ENCODE measurements around the gene PLCG1. TPM values are rescaled to one million over a fixed set of nuclear protein-coding genes. Genes with fewer than 3 reads are reported as not detected.

Gene PLCG1
- total and polyA plus RNA-seq, 2 donors (not counting 3 experiments of a cell fraction or from before 2014, with no cell fraction given): 164 to 224 TPM

DNA sequence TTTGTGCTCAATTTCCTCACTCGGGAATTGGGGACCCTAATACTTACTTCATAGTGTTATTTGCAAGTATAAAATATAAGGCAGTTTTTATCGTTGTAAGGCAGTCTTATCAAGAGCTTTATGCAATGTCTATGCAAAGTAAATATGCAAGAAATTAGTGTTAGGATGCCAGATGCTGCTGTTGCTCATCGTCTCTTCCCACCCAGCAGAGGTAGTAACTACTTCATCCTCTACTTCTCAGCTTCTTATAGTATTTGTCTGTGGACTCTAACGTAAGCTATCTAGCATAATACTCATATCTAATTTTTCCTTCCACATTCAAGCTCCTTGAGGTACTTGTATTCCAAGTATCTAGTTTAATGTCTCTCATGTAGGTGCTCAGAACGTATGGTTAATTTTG, 11.6 kb downstream of the PLCG1 start:
- Histone ChIP-seq H3K9me1 (replicated peaks; ENCODE audit: control insufficient read depth, extremely low read depth, insufficient read depth, low read length) (no peaks in the 10 kb centered on the region), H3K79me2 (ENCODE audit: control insufficient read depth, insufficient read depth, low read length) (peaks cover 97% of the 10 kb centered on the region), H3K4me2 (ENCODE audit: insufficient read depth, low read length) (no peak overlapping the region), H3K4me1 (ENCODE audit: control insufficient read depth, extremely low read depth, insufficient read depth, low read length) (peaks cover 81% of the 10 kb centered on the region), H3K9ac (replicated peaks; ENCODE audit: extremely low read depth, insufficient read depth, low read length) (no peak overlapping the region), H2AFZ (ENCODE audit: low read depth, low read length) (no peak overlapping the region), H4K20me1 (replicated peaks; ENCODE audit: control insufficient read depth, extremely low read depth, insufficient read depth, low read length) (no peaks in the 10 kb centered on the region), H3K36me3 (ENCODE audit: control insufficient read depth in 2 of 2, extremely low read depth in 1 of 2, insufficient read depth in 2 of 2, low read length in 2 of 2) (peaks cover 0 to 4% of the 10 kb centered on the region in 2 experiments), H3K27ac (ENCODE audit: insufficient read depth, low read depth, low read length) (peak overlapping the region; percentile 96), H3K27me3 (ENCODE audit: control insufficient read depth in 2 of 2, insufficient read depth in 2 of 2, low read length in 2 of 2) (no peaks in the 10 kb centered on the region), H3K9me3 (replicated peaks; ENCODE audit: control insufficient read depth, insufficient read depth, low read length) (no peaks in the 10 kb centered on the region), H3K4me3 (replicated peaks in 1 of 3; ENCODE audit: insufficient read depth in 1 of 3, low read depth in 1 of 3, low read length in 3 of 3) (no peak overlapping the region)
- ChIA-PET CTCF (interaction anchor here (1.2 to 2.6 kb wide), 4 partner anchors 9 to 191 kb away, joined by 5 to 15 read pairs (median 10); partner anchors contain the start of gene LPIN3), POLR2A (no interaction called here)
- no TSS peak for BruUV-seq (replicated peaks)
- intact Hi-C loops (cut with micrococcal nuclease) (loop anchor here (10.0 kb wide), 1 partner anchor 546 kb away; no protein-coding TSS in a partner anchor), dilution Hi-C loops (cut with MboI; ENCODE audit: extremely low pct_ligation_motif_present, low sequenced_read_pairs) (no loop called here)
- FAIRE-seq (no peak), DNase-seq (ENCODE audit: low read depth, low spot score) (no peak)
- TF ChIP-seq MYC (IDR thresholded peaks at IDR 0.05; ENCODE audit: low read depth, low read length): no peak
- no peak for TF ChIP-seq FOS (IDR thresholded peaks at IDR 0.05; ENCODE audit: borderline replicate concordance, insufficient read depth, low read length)
- TF ChIP-seq, protein P1, sequence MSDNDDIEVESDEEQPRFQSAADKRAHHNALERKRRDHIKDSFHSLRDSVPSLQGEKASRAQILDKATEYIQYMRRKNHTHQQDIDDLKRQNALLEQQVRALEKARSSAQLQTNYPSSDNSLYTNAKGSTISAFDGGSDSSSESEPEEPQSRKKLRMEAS (IDR thresholded peaks at IDR 0.05; ENCODE audit: insufficient read depth, insufficient read length): no peak
- TF ChIP-seq POLR2A (IDR thresholded peaks at IDR 0.05; ENCODE audit: low read depth, low read length): no peak
- TF ChIP-seq CTCF (IDR thresholded peaks at IDR 0.05; ENCODE audit: extremely low read depth in 1 of 2, insufficient read depth in 1 of 2, low read depth in 1 of 2, low read length in 2 of 2): no peak
- TF ChIP-seq GATA2 (IDR thresholded peaks at IDR 0.05; ENCODE audit: insufficient read depth, insufficient read length, low read depth, low read length): no peak
- no peak for TF ChIP-seq POLR2AphosphoS5 (IDR thresholded peaks at IDR 0.05; ENCODE audit: insufficient read depth, low read depth, low read length)
- TF ChIP-seq JUN (IDR thresholded peaks at IDR 0.05; ENCODE audit: borderline replicate concordance, insufficient read depth, insufficient read length, low read depth): no peak
- no peak for TF ChIP-seq EZH2 (IDR thresholded peaks at IDR 0.05; ENCODE audit: borderline replicate concordance, low read depth, low read length, severe bottlenecking)

All from endothelial cell of umbilical vein (primary cell).